ENCODE results near the gene ATP11A. TPM values are rescaled to one million over a fixed set of nuclear protein-coding genes. Genes with fewer than 3 reads are reported as not detected.

ATP11A gene
- total RNA-seq, 2 donors from 2014 or later = 15.2 to 38.4 TPM

DNA sequence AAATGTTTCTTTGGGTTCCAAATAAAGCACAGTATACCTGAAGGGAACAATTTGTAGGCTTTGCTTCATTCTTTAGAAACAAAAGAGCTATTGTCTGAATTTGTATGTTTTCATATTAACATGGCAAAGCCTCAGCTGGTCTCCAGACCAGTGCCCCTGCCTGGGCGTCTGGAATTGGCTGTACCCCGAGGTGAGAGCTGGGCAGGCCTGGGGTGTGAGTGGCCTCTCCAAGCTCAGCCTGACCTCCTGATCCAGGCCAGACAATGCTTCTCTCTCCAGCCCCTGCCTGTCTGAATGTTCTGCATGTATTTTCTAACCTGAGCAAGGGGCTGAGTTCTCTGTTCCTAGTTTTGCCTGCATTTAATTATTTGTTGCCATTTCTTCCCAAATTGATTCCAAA is 212.8 kb downstream of the ATP11A start:
- ATAC-seq (ENCODE audit: insufficient number of reproducible peaks, low FRiP score, low read depth) (no peak), DNase-seq (ENCODE audit: low spot score) (no peak)
- Histone ChIP-seq H3K4me1 (ENCODE audit: control insufficient read depth in 1 of 2, low read depth in 2 of 2) (peaks cover 0 to 15% of the 10 kb centered on the region in 2 donors), H3K27me3 (replicated peaks; ENCODE audit: insufficient read depth) (no peaks in the 10 kb centered on the region), H3K36me3 (no peaks in the 10 kb centered on the region), H3K4me3 (no peak overlapping the region), H3K27ac (no peak overlapping the region), H3K9me3 (no peaks in the 10 kb centered on the region)
- TF ChIP-seq, protein P1, sequence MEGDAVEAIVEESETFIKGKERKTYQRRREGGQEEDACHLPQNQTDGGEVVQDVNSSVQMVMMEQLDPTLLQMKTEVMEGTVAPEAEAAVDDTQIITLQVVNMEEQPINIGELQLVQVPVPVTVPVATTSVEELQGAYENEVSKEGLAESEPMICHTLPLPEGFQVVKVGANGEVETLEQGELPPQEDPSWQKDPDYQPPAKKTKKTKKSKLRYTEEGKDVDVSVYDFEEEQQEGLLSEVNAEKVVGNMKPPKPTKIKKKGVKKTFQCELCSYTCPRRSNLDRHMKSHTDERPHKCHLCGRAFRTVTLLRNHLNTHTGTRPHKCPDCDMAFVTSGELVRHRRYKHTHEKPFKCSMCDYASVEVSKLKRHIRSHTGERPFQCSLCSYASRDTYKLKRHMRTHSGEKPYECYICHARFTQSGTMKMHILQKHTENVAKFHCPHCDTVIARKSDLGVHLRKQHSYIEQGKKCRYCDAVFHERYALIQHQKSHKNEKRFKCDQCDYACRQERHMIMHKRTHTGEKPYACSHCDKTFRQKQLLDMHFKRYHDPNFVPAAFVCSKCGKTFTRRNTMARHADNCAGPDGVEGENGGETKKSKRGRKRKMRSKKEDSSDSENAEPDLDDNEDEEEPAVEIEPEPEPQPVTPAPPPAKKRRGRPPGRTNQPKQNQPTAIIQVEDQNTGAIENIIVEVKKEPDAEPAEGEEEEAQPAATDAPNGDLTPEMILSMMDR (IDR thresholded peaks at IDR 0.05) = no peak

DNA sequence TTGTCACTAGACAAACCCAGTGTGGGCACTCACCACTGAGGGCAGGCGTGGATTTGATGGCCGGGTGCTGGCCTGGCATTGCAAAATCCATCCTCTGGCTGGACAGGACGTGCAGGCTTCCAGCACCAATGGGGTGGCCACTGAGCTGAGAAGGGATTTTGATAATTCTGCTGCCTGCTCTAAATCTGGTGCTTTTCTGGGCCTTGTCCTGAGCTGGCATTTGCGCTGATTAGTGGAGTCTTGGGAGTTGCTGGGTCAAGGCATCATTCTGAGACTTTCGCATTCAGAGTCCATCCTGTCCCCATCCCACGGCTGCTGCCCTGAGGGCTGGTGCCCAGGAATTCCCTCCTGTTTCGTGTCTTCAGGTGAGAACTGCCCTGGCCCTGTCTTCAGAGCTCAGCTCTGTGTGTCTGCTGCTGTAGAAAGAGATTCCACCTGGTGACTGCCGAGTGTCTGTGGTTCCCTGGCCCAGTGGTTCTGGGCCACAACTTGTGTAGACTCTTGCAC is 213.3 kb downstream of the ATP11A start:
- no peak for DNase-seq (ENCODE audit: low spot score)
- no peaks in the 10 kb centered on the region for H3K9me3 ChIP-seq
- TF ChIP-seq, protein P1 (IDR thresholded peaks at IDR 0.05) = no peak
- H3K4me3 ChIP-seq = no peak overlapping the region
- ATAC-seq (ENCODE audit: insufficient number of reproducible peaks, low FRiP score, low read depth) = no peak
- H3K36me3 ChIP-seq = no peaks in the 10 kb centered on the region
- no peaks in the 10 kb centered on the region for H3K27me3 ChIP-seq (replicated peaks; ENCODE audit: insufficient read depth)
- no peak overlapping the region for H3K27ac ChIP-seq
- H3K4me1 ChIP-seq (ENCODE audit: control insufficient read depth in 1 of 2, low read depth in 2 of 2) = peaks cover 0 to 15% of the 10 kb centered on the region in 2 donors

DNA sequence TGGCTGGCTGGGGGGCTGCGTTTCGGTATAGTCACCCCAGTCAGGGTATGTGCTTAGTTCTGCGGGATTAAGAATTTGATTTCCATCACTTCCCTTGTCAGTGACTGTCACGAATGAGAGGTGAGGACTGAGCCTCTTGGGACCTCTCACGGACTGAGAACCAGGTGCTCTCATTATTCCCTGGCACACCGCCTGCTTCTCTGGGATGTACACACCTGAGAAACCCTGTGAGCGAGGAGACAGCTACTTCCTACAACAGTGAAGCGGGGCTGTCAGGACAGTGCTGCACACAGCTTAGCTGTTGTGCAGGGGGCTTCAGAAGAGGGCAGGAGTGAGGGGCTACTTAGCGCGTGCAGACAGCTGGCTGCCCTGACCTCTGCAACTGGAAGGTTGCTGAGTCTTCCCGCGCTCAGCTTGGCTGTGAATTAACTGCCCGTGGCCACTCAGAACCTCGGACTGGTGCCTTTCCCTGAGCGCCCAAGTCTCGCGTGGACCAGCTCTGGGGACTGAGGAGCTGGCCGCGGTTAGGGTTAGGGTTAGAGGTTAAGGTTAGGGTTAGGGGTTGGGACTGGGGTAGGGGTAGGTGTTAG is 213.9 kb downstream of the ATP11A start:
- Histone ChIP-seq H3K27me3 (replicated peaks; ENCODE audit: insufficient read depth) (no peaks in the 10 kb centered on the region), H3K27ac (no peak overlapping the region), H3K9me3 (no peaks in the 10 kb centered on the region), H3K4me1 (ENCODE audit: control insufficient read depth in 1 of 2, low read depth in 2 of 2) (peaks cover 0 to 15% of the 10 kb centered on the region in 2 donors), H3K36me3 (no peaks in the 10 kb centered on the region), H3K4me3 (no peak overlapping the region)
- TF ChIP-seq, protein P1 (IDR thresholded peaks at IDR 0.05) = no peak
- no peak for ATAC-seq (ENCODE audit: insufficient number of reproducible peaks, low FRiP score, low read depth)
- no peak for DNase-seq (ENCODE audit: low spot score)

DNA sequence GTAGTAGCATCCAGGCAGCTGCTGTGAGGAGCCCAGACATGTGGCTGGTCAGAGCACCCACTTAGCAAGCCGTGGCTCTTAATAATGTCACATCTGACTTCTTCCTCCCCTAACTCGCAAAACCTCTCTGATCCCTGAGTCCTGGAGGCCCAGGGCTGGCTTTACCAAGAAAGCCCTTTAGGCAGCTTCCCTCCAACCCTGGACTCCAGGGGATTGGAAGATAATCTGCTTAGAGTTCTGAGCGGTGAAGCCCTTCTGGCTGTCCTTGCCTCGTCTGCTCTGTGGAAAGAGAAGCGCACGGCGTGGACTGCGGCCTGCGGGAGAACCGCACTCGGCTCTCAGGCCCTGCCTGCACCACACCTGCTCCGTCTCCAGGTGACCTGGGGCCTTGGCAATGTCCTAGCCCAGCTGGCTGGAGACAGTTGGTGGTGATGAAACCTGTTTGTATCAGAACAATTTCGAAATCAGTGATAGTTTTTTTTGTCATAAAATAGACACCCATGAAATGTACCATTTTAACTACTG is 214.7 kb downstream of the ATP11A start:
- TF ChIP-seq, protein P1 (IDR thresholded peaks at IDR 0.05) = no peak
- Histone ChIP-seq H3K9me3 (no peaks in the 10 kb centered on the region), H3K4me1 (ENCODE audit: control insufficient read depth in 1 of 2, low read depth in 2 of 2) (peaks cover 0 to 15% of the 10 kb centered on the region in 2 donors), H3K36me3 (no peaks in the 10 kb centered on the region), H3K27me3 (replicated peaks; ENCODE audit: insufficient read depth) (no peaks in the 10 kb centered on the region), H3K4me3 (no peak overlapping the region), H3K27ac (no peak overlapping the region)
- ATAC-seq (ENCODE audit: insufficient number of reproducible peaks, low FRiP score, low read depth) (no peak), DNase-seq (ENCODE audit: low spot score) (no peak)

DNA sequence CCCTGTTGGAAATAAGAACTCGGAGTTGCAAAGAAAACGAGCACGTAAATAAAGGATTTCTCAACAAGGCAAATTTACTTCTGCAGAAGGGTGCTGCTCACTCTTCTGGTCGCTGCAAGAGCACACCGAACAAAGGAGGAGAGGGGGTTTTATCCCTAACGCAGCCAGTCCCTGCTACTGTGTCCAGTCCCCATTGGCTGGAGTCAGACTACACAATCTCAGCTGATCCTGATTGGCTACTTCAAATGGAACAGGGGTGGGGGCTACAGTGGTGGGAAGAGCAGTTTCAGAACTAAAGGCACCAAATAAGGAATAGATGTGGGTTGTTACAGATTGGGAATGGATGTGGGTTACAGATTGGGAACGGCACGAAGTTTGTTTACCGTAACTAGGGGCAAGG is 215.2 kb downstream of the ATP11A start:
- H3K27ac ChIP-seq = no peak overlapping the region

More for the DNA sequence above, 215.2 kb downstream of the ATP11A start:
- Histone ChIP-seq H3K27me3 (replicated peaks; ENCODE audit: insufficient read depth) (no peaks in the 10 kb centered on the region), H3K36me3 (no peaks in the 10 kb centered on the region), H3K4me3 (no peak overlapping the region), H3K9me3 (no peaks in the 10 kb centered on the region), H3K4me1 (ENCODE audit: control insufficient read depth in 1 of 2, low read depth in 2 of 2) (peaks cover 0 to 15% of the 10 kb centered on the region in 2 donors)
- ATAC-seq (ENCODE audit: insufficient number of reproducible peaks, low FRiP score, low read depth) (no peak), DNase-seq (ENCODE audit: low spot score) (no peak)
- TF ChIP-seq, protein P1 (IDR thresholded peaks at IDR 0.05) = no peak

Measured in thoracic aorta (tissue), 2 donors.